ENCODE measurements around the gene MYBBP1A. TPM values are rescaled to one million over a fixed set of nuclear protein-coding genes. Genes with fewer than 3 reads are reported as not detected.

MYBBP1A gene
- total RNA-seq, 3 donors from 2014 or later (not counting 1 experiment from before 2014, with no cell fraction given), result 50.5 to 58.1 (median 52.7) TPM

DNA sequence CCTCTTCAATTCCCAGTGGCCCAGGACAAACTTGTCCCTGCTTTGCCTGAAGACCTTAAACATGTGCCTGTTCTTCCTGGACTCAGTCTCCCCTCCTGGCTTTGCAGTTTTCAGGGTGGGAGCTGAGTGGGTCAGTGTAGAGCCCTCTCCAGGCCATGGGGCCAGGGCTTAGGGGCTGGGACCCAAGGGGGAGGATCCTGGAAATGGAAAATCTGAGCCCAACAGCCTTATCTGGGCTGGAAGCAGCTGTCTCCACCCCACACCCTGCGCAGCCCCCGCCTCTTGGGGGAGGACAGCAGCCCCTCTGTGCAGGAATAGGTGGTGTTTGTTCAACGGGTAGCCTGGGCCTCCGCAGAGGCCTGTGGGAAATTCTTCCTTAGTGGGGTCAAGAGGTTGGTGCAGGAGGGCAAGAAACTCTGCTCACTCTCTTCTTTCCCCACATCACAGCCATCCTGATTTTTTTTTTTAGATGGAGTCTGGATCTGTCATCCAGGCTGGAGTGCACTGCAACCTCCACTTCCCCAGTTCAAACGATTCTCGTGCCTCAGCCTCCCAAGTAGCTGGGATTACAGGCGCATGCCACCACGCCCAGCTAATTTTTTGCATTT, 22.3 kb upstream of the MYBBP1A start:
- Mint-ChIP-seq H3K4me3 (no peak overlapping the region), H3K4me1 (no peaks in the 10 kb centered on the region)

DNA sequence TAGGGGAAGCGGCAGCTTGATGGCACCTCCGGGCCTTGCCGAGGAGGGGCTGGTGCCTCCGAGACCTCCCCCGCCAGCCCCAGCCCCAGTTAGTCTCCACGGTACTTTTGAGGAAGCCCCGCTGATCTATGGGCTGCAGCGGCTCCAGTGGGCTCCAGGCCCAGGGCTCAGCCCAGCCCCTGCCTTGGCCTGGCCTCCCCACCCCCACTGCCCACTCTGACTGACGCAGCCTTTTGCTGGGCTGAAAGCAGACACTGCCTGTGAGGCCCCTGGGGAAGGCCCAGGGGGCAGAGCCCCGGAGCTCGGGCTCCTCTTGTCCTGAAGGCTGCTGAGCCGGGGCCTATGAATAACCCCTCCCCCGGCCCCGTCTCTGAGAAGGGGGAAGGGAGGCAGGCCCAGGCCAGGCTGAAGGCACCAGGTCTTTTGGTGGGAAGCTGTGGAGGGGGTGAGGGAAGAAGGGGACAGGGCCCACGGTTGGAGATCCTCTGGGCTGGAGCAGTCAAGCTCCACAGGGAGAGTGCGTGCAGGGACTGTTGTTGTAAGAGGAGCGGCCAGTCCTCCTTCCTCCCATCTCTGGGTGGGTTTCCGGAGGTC, 21.6 kb upstream of the MYBBP1A start:
- ATAC-seq (no peak), DNase-seq (no peak)
- no peak overlapping the region for H3K4me3 Mint-ChIP-seq
- intact Hi-C loops (cut with micrococcal nuclease), result no loop called here
- no peaks in the 10 kb centered on the region for H3K36me3 Mint-ChIP-seq
- TF ChIP-seq, protein P1, sequence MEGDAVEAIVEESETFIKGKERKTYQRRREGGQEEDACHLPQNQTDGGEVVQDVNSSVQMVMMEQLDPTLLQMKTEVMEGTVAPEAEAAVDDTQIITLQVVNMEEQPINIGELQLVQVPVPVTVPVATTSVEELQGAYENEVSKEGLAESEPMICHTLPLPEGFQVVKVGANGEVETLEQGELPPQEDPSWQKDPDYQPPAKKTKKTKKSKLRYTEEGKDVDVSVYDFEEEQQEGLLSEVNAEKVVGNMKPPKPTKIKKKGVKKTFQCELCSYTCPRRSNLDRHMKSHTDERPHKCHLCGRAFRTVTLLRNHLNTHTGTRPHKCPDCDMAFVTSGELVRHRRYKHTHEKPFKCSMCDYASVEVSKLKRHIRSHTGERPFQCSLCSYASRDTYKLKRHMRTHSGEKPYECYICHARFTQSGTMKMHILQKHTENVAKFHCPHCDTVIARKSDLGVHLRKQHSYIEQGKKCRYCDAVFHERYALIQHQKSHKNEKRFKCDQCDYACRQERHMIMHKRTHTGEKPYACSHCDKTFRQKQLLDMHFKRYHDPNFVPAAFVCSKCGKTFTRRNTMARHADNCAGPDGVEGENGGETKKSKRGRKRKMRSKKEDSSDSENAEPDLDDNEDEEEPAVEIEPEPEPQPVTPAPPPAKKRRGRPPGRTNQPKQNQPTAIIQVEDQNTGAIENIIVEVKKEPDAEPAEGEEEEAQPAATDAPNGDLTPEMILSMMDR (IDR thresholded peaks at IDR 0.05), result no peak
- no peaks in the 10 kb centered on the region for H3K9me3 ChIP-seq (ENCODE audit: control insufficient read depth, insufficient read depth, low read length)
- WGBS (ENCODE audit: insufficient coverage), result 64% methylated on average over 18 of the region's 18 CpGs
- no peak overlapping the region for H3K27ac ChIP-seq (ENCODE audit: low read length)
- H3K4me1 ChIP-seq (ENCODE audit: control insufficient read depth, insufficient read depth, low read length), result no peaks in the 10 kb centered on the region
- no peak overlapping the region for H3K4me3 ChIP-seq (ENCODE audit: low read length)
- no peaks in the 10 kb centered on the region for H3K36me3 ChIP-seq (ENCODE audit: control insufficient read depth, insufficient read depth, low read length)
- no peaks in the 10 kb centered on the region for H3K27me3 ChIP-seq (ENCODE audit: control insufficient read depth, insufficient read depth, low read length)
- H3K27me3 Mint-ChIP-seq (ENCODE audit: low read depth in 2 of 2), result peaks cover 0 to 8% of the 10 kb centered on the region in 2 donors
- H3K27ac Mint-ChIP-seq, result no peak overlapping the region
- H3K4me1 Mint-ChIP-seq, result no peaks in the 10 kb centered on the region
- no peaks in the 10 kb centered on the region for H3K9me3 Mint-ChIP-seq

More for the DNA sequence above, 22.3 kb upstream of the MYBBP1A start:
- Histone ChIP-seq H3K27me3 (ENCODE audit: control insufficient read depth, insufficient read depth, low read length) (no peaks in the 10 kb centered on the region), H3K4me3 (ENCODE audit: low read length) (no peak overlapping the region), H3K36me3 (ENCODE audit: control insufficient read depth, insufficient read depth, low read length) (no peaks in the 10 kb centered on the region), H3K9me3 (ENCODE audit: control insufficient read depth, insufficient read depth, low read length) (no peaks in the 10 kb centered on the region), H3K4me1 (ENCODE audit: control insufficient read depth, insufficient read depth, low read length) (no peaks in the 10 kb centered on the region), H3K27ac (ENCODE audit: low read length) (no peak overlapping the region)
- intact Hi-C loops (cut with micrococcal nuclease), result no loop called here
- TF ChIP-seq, protein P1 (IDR thresholded peaks at IDR 0.05), result no peak
- WGBS (ENCODE audit: insufficient coverage), result 80% methylated on average over 2 of the region's 8 CpGs
- H3K36me3 Mint-ChIP-seq, result no peaks in the 10 kb centered on the region
- DNase-seq (no peak), ATAC-seq (no peak)
- H3K27me3 Mint-ChIP-seq (ENCODE audit: low read depth in 2 of 2), result peaks cover under 1 to 13% of the 10 kb centered on the region in 2 donors
- no peak overlapping the region for H3K27ac Mint-ChIP-seq
- no peaks in the 10 kb centered on the region for H3K9me3 Mint-ChIP-seq

DNA sequence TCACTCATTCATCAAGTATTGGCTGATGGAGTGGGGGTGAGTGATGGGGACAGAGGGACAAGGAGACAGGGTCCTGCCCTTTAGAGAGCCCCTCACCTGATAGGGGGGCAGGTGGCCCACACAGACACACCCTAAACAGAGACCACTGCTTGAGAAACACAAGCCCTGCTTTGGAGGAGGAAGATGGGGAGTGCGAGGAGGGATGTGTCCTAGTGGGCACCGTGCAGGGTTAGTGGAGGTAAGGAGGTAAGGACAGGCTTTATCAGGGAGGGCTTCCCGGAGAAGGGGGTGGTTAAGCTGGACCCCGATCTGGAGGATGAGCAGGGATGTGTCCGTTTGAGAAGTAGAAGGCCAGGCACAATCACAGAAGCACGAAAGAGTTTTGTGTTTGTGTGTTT, 21.0 kb upstream of the MYBBP1A start:
- H3K9me3 Mint-ChIP-seq, result no peaks in the 10 kb centered on the region
- Histone ChIP-seq H3K27ac (ENCODE audit: low read length) (no peak overlapping the region), H3K36me3 (ENCODE audit: control insufficient read depth, insufficient read depth, low read length) (no peaks in the 10 kb centered on the region), H3K4me3 (ENCODE audit: low read length) (no peak overlapping the region), H3K4me1 (ENCODE audit: control insufficient read depth, insufficient read depth, low read length) (no peaks in the 10 kb centered on the region), H3K27me3 (ENCODE audit: control insufficient read depth, insufficient read depth, low read length) (no peaks in the 10 kb centered on the region), H3K9me3 (ENCODE audit: control insufficient read depth, insufficient read depth, low read length) (no peaks in the 10 kb centered on the region)
- H3K27ac Mint-ChIP-seq, result no peak overlapping the region
- H3K4me3 Mint-ChIP-seq, result no peak overlapping the region
- no peaks in the 10 kb centered on the region for H3K4me1 Mint-ChIP-seq
- H3K36me3 Mint-ChIP-seq, result no peaks in the 10 kb centered on the region
- no peak for ATAC-seq
- intact Hi-C loops (cut with micrococcal nuclease), result no loop called here
- no peak for DNase-seq
- peaks cover 0 to 3% of the 10 kb centered on the region in 2 donors for H3K27me3 Mint-ChIP-seq (ENCODE audit: low read depth in 2 of 2)
- TF ChIP-seq, protein P1 (IDR thresholded peaks at IDR 0.05), result no peak
- 87% methylated on average over 6 of the region's 6 CpGs for WGBS (ENCODE audit: insufficient coverage)

Measured in natural killer cell (primary cell).